ENCODE results near the gene FCER1G.

FCER1G gene

DNA sequence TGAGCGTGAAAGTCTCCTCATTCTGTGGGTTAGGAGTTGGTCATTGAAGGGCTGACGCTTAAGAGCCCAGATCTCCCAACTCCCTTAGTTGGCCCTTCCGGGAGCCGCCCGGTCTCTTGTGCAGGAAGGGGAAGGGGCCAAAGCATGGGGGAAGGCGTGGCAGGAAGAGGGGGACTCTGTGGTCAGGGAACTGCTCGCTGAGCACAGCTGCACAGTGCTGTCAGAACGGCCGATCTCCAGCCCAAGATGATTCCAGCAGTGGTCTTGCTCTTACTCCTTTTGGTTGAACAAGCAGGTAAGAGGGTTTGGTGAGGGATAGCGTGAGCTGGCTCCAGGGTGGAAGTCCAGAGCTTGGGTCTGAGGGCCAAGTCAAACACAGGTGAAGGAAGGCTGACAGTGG, at the start of gene FCER1G:
Gene FCER1G, plus strand, starts transcription at position 220 of the 400 bp plus-strand sequence. Its CDS starts 27 bp downstream, at position 247.
- H3K27ac ChIP-seq (ENCODE audit: low read depth, low read length): peak within 1 kb of the TSS; percentile 99
- no peak within 1 kb of the TSS for H2AFZ ChIP-seq (ENCODE audit: low read length, unreplicated experiment)
- H3K79me2 ChIP-seq (ENCODE audit: control insufficient read depth, insufficient read depth, low read length, unreplicated experiment): peaks cover 2% of the 10 kb centered on the region
- no peaks in the 10 kb centered on the region for H3K27me3 ChIP-seq (ENCODE audit: insufficient read depth, low read length)
- peaks cover 22% of the 10 kb centered on the region for H3K4me1 ChIP-seq (ENCODE audit: control insufficient read depth, insufficient read depth, low read length, unreplicated experiment)
- H3K36me3 ChIP-seq (ENCODE audit: insufficient read depth, low read length): peaks cover 11% of the 10 kb centered on the region
- H3K4me3 ChIP-seq (ENCODE audit: low read depth, low read length): no peak within 1 kb of the TSS

DNA sequence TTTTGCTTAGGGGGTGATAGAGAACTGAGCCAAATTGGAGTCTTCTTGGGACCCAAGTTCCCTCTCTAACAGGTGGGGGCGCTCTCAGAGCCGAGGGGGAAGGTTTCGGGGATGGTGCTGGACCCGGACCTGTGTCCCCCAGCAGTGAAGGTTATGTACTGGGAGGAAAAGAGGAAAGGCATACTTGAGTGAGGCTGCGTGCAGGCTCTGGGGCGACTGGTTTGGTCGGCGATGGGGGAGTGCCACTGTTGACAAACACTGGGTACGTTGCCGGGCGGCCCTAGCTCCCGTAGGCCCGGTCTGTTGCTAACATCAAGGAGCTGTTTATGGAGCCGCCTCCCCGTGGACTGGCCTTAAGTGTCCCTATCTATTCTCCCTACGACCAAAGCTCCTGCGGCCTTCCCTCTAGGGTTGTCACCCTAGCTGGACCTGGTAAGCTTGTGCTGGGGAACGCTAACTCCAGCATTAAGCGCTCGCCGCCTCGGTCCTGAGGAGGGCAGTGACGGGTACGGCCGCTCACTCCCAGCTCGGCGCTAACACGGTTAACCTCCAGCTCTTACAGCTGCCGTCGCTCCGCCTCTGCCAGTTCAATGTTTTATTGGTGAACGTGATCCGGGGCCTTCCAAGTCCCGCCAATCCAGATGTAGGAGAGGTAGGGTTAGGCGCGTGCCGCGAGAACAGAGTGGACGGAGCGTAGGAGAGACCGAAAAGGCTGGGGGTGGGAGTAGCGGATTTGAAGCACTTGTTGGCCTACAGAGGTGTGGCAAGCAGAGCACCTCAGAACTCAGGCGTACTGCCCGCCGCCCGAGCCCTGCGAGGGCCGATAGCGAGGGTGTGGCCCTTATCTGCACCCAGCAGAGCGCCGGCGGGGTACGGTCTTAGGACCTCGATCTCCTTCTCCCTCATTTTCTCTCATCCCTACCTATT, 49.1 kb upstream of the FCER1G start, which contains the start of gene PPOX:
Gene PPOX, plus strand, starts transcription at position 685 of the 927 bp plus-strand sequence. CDS start 422 bp downstream, outside the sequence.
- no peaks in the 10 kb centered on the region for H3K4me1 ChIP-seq (ENCODE audit: control insufficient read depth, insufficient read depth, low read length, unreplicated experiment)
- H3K4me3 ChIP-seq (ENCODE audit: low read depth, low read length): peak within 1 kb of the TSS; percentile 94
- peaks cover 21% of the 10 kb centered on the region; the same call in 1 of the 2 replicates for H3K36me3 ChIP-seq (ENCODE audit: insufficient read depth, low read length)
- H3K79me2 ChIP-seq (ENCODE audit: control insufficient read depth, insufficient read depth, low read length, unreplicated experiment): no peaks in the 10 kb centered on the region
- H2AFZ ChIP-seq (ENCODE audit: low read length, unreplicated experiment): peak within 1 kb of the TSS; percentile 17
- no peaks in the 10 kb centered on the region for H3K27me3 ChIP-seq (ENCODE audit: insufficient read depth, low read length)
- H3K27ac ChIP-seq (ENCODE audit: low read depth, low read length): peak within 1 kb of the TSS; percentile 90

- H2AFZ ChIP-seq (ENCODE audit: low read length, unreplicated experiment): peak overlapping the region; percentile 17
- peak overlapping the region; percentile 90 for H3K27ac ChIP-seq (ENCODE audit: low read depth, low read length)
- no peaks in the 10 kb centered on the region for H3K79me2 ChIP-seq (ENCODE audit: control insufficient read depth, insufficient read depth, low read length, unreplicated experiment)
- H3K36me3 ChIP-seq (ENCODE audit: insufficient read depth, low read length): peaks cover 28% of the 10 kb centered on the region; the same call in 1 of the 2 replicates
- no peaks in the 10 kb centered on the region for H3K4me1 ChIP-seq (ENCODE audit: control insufficient read depth, insufficient read depth, low read length, unreplicated experiment)
- H3K27me3 ChIP-seq (ENCODE audit: insufficient read depth, low read length): no peaks in the 10 kb centered on the region
- H3K4me3 ChIP-seq (ENCODE audit: low read depth, low read length): peak overlapping the region; percentile 94
These were observed 48.2 kb upstream of the FCER1G start for GRCh38 chr1:161166669-161167548.

DNA sequence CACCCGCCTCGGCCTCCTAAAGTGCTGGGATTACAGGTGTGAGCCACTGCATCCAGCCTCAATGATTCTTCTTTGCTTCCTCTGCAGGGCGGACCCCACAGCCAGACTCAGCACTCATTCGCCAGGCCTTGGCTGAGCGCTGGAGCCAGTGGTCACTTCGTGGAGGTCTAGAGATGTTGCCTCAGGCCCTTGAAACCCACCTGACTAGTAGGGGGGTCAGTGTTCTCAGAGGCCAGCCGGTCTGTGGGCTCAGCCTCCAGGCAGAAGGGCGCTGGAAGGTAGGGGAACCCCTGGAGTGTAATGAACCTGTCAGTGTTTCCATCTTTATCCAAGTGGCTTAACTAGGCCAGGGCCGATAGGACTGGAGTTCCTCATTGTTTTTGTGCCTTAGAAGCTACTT, 46.2 kb upstream of the FCER1G start:
- Histone ChIP-seq H3K36me3 (ENCODE audit: insufficient read depth, low read length) (peaks cover 23% of the 10 kb centered on the region; the same call in 1 of the 2 replicates), H3K27ac (ENCODE audit: low read depth, low read length) (no peak overlapping the region)

GRCh38 chr1:161171191-161171590, 43.9 kb upstream of the FCER1G start:
- H3K27ac ChIP-seq (ENCODE audit: low read depth, low read length): peak overlapping the region; percentile 98; the same call in 1 of the 2 replicates
- peaks cover 20% of the 10 kb centered on the region for H3K4me1 ChIP-seq (ENCODE audit: control insufficient read depth, insufficient read depth, low read length, unreplicated experiment)
- H3K27me3 ChIP-seq (ENCODE audit: insufficient read depth, low read length): no peaks in the 10 kb centered on the region
- H3K4me3 ChIP-seq (ENCODE audit: low read depth, low read length): no peak overlapping the region
- peaks cover 4% of the 10 kb centered on the region for H3K79me2 ChIP-seq (ENCODE audit: control insufficient read depth, insufficient read depth, low read length, unreplicated experiment)
- H2AFZ ChIP-seq (ENCODE audit: low read length, unreplicated experiment): no peak overlapping the region
- H3K36me3 ChIP-seq (ENCODE audit: insufficient read depth, low read length): peaks cover 21% of the 10 kb centered on the region; the same call in 1 of the 2 replicates

More for the DNA sequence above, 46.2 kb upstream of the FCER1G start:
- H3K4me1 ChIP-seq (ENCODE audit: control insufficient read depth, insufficient read depth, low read length, unreplicated experiment): peaks cover 19% of the 10 kb centered on the region
- no peak overlapping the region for H3K4me3 ChIP-seq (ENCODE audit: low read depth, low read length)
- no peaks in the 10 kb centered on the region for H3K27me3 ChIP-seq (ENCODE audit: insufficient read depth, low read length)
- no peak overlapping the region for H2AFZ ChIP-seq (ENCODE audit: low read length, unreplicated experiment)
- no peaks in the 10 kb centered on the region for H3K79me2 ChIP-seq (ENCODE audit: control insufficient read depth, insufficient read depth, low read length, unreplicated experiment)

DNA sequence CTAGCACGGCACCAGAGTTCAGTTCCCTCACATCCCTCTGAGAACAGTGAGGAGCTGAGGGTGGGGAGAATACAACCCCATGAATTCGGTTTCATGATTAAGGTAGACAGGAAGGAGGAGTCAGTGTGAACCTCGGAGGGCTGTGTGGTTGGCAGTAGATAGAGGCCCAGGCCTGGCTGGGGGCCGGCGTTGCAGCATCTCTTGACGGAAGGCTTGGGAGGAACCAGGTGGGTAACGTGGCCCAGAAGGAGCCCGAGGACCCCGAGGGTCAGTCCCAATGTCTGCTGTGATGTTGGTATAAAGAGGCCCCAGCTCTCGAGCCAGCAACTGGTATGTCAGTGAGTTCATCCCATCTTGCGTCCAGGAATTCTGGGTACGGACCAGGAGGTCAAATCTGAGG, 43.4 kb upstream of the FCER1G start:
- Histone ChIP-seq H3K79me2 (ENCODE audit: control insufficient read depth, insufficient read depth, low read length, unreplicated experiment) (peaks cover 9% of the 10 kb centered on the region), H3K36me3 (ENCODE audit: insufficient read depth, low read length) (peaks cover 21% of the 10 kb centered on the region; the same call in 1 of the 2 replicates), H3K4me1 (ENCODE audit: control insufficient read depth, insufficient read depth, low read length, unreplicated experiment) (peaks cover 25% of the 10 kb centered on the region)

GRCh38 chr1:161172349-161172748, 42.7 kb upstream of the FCER1G start:
- Histone ChIP-seq H3K27ac (ENCODE audit: low read depth, low read length) (peak overlapping the region; percentile 98), H3K79me2 (ENCODE audit: control insufficient read depth, insufficient read depth, low read length, unreplicated experiment) (peaks cover 13% of the 10 kb centered on the region), H3K4me1 (ENCODE audit: control insufficient read depth, insufficient read depth, low read length, unreplicated experiment) (peaks cover 25% of the 10 kb centered on the region), H3K27me3 (ENCODE audit: insufficient read depth, low read length) (no peaks in the 10 kb centered on the region), H3K36me3 (ENCODE audit: insufficient read depth, low read length) (peaks cover 21% of the 10 kb centered on the region; the same call in 1 of the 2 replicates), H3K4me3 (ENCODE audit: low read depth, low read length) (no peak overlapping the region), H2AFZ (ENCODE audit: low read length, unreplicated experiment) (no peak overlapping the region)

More for the DNA sequence above, 43.4 kb upstream of the FCER1G start:
- Histone ChIP-seq H3K27ac (ENCODE audit: low read depth, low read length) (peak overlapping the region; percentile 98), H3K4me3 (ENCODE audit: low read depth, low read length) (no peak overlapping the region), H3K27me3 (ENCODE audit: insufficient read depth, low read length) (no peaks in the 10 kb centered on the region), H2AFZ (ENCODE audit: low read length, unreplicated experiment) (no peak overlapping the region)

DNA sequence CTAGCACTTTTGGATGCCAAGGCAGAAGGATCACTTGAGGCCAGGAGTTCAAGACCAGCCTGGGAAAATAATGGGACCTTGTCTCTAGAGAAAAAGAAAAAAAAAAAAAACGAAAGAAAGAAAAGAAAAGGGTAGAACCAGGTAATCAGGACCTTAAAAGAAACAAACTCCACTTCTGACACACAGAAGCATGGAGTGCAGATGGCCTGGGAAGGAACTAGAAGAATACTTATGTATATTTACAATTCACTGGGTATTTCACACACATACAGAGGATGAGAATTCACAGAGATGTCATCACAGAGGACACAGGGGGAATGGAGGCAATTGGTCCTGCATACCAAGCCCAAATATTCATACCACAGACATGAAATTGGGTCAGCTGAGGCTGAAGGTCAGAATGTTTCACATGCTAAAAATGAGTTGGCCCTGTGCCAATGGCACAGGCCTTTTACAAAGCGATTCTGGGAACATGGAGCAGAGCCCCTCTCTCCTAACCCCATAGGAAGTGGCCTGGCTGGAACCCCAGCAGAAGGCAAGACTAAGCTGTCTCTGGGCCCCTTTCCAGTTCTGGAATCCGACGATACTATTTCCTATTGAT, 42.2 kb upstream of the FCER1G start:
- H3K4me1 ChIP-seq (ENCODE audit: control insufficient read depth, insufficient read depth, low read length, unreplicated experiment): peaks cover 28% of the 10 kb centered on the region
- H3K36me3 ChIP-seq (ENCODE audit: insufficient read depth, low read length): peaks cover 21% of the 10 kb centered on the region; the same call in 1 of the 2 replicates
- H3K27ac ChIP-seq (ENCODE audit: low read depth, low read length): peak overlapping the region; percentile 98
- no peaks in the 10 kb centered on the region for H3K27me3 ChIP-seq (ENCODE audit: insufficient read depth, low read length)
- H3K4me3 ChIP-seq (ENCODE audit: low read depth, low read length): no peak overlapping the region
- peaks cover 13% of the 10 kb centered on the region for H3K79me2 ChIP-seq (ENCODE audit: control insufficient read depth, insufficient read depth, low read length, unreplicated experiment)
- no peak overlapping the region for H2AFZ ChIP-seq (ENCODE audit: low read length, unreplicated experiment)

DNA sequence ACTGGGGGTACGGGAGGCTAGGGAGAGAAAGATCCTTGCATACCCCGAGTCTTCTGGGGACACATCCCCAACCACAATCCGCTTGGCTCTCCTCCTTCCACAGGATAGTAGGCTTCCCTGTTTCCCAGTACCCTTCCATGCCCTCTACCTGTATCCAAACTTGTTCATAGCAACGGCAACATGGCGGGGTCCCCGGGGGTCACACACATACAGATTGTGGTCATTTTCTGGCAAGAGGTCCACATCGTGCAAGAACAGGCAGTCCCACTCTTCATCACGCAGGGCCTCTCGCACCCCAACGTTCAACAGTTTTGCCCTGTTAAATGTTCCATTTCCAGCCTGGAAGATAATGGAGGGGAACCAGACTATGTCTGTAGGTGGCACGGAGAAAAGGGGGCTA, 41.4 kb upstream of the FCER1G start:
- Histone ChIP-seq H3K4me1 (ENCODE audit: control insufficient read depth, insufficient read depth, low read length, unreplicated experiment) (peaks cover 30% of the 10 kb centered on the region), H2AFZ (ENCODE audit: low read length, unreplicated experiment) (no peak overlapping the region), H3K36me3 (ENCODE audit: insufficient read depth, low read length) (peaks cover 21% of the 10 kb centered on the region; the same call in 1 of the 2 replicates), H3K27ac (ENCODE audit: low read depth, low read length) (peak overlapping the region; percentile 98), H3K79me2 (ENCODE audit: control insufficient read depth, insufficient read depth, low read length, unreplicated experiment) (peaks cover 13% of the 10 kb centered on the region), H3K4me3 (ENCODE audit: low read depth, low read length) (no peak overlapping the region), H3K27me3 (ENCODE audit: insufficient read depth, low read length) (no peaks in the 10 kb centered on the region)

- Histone ChIP-seq H3K27me3 (ENCODE audit: insufficient read depth, low read length) (no peaks in the 10 kb centered on the region), H3K36me3 (ENCODE audit: insufficient read depth, low read length) (peaks cover 16% of the 10 kb centered on the region; the same call in 1 of the 2 replicates), H3K79me2 (ENCODE audit: control insufficient read depth, insufficient read depth, low read length, unreplicated experiment) (peaks cover 13% of the 10 kb centered on the region), H3K4me1 (ENCODE audit: control insufficient read depth, insufficient read depth, low read length, unreplicated experiment) (peaks cover 30% of the 10 kb centered on the region), H2AFZ (ENCODE audit: low read length, unreplicated experiment) (no peak overlapping the region), H3K4me3 (ENCODE audit: low read depth, low read length) (no peak overlapping the region), H3K27ac (ENCODE audit: low read depth, low read length) (peak overlapping the region; percentile 33; the same call in 1 of the 2 replicates)
These were observed 40.2 kb upstream of the FCER1G start for GRCh38 chr1:161174911-161175310.
